Endothelial cell of umbilical vein (primary cell): ENCODE measurements around the gene MLYCD. TPM values are rescaled to one million over a fixed set of nuclear protein-coding genes. Genes with fewer than 3 reads are reported as not detected.

Source experiments
- BruUV-seq: library from RNA; stranded (reverse); fragments of 400-500 nt; replicated peaks from 2 replicates; lab custom pipeline; 2021; lab: Mats Ljungman, UMichigan
- CTCF ChIA-PET: fragments of 300-600, 350-600 bp; sonication (Branson Sonifier 250); formaldehyde crosslinking; loops from one replicate; lab custom pipeline; 2021; ENCODE audit warnings: antibody characterized with exemption, inconsistent platforms; lab: Charles Lee
- POLR2A ChIA-PET: fragments of 300-600, 350-600 bp; sonication (Branson Sonifier 250); formaldehyde crosslinking; loops from one replicate; lab custom pipeline; 2021; ENCODE audit warnings: antibody characterized with exemption, inconsistent platforms; lab: Charles Lee
- DNase-seq: peaks from one replicate; pipeline ENCODE4 v3.0.0-alpha.2; 2011; ENCODE audit warnings: low read depth, low spot score
- FAIRE-seq: peaks from 2 replicates; lab custom pipeline; 2011; peaks lifted over from hg19 to GRCh38; lab: Jason Lieb, UNC
- H2AFZ ChIP-seq: 2 replicates; pipeline ENCODE4 v1.6.0; 2012; ENCODE audit warnings: low read depth, low read length, control low read depth, inconsistent platforms
- H3K27ac ChIP-seq: 2 replicates; pipeline ENCODE4 v1.5.1; 2011; ENCODE audit warnings: low read depth, mild to moderate bottlenecking, control low read depth, low read length, moderate library complexity; ENCODE audit not compliant: insufficient read depth
- H3K27me3 ChIP-seq, 2 experiments: 2 replicates each; pipeline versions ENCODE4 v1.6.0 to v1.6.1; 2011; ENCODE audit warnings: low read length in 2 of 2, mixed read lengths in 1 of 2; ENCODE audit not compliant: control insufficient read depth in 2 of 2, insufficient read depth in 2 of 2
- H3K36me3 ChIP-seq, 2 experiments: 2 replicates in 1 of 2; 3 replicates in 1 of 2; pipeline ENCODE4 v1.5.1; 2011; ENCODE audit warnings: low read length in 2 of 2, mild to moderate bottlenecking in 1 of 2, moderate library complexity in 1 of 2; ENCODE audit not compliant: control insufficient read depth in 2 of 2, insufficient read depth in 2 of 2; ENCODE audit errors: extremely low read depth in 1 of 2
- H3K4me1 ChIP-seq: 3 replicates; pipeline ENCODE4 v1.5.1; 2011; ENCODE audit warnings: mild to moderate bottlenecking, low read length; ENCODE audit not compliant: control insufficient read depth, insufficient read depth; ENCODE audit errors: extremely low read depth
- H3K4me2 ChIP-seq: 2 replicates; pipeline ENCODE4 v1.6.1; 2011; ENCODE audit warnings: low read length, control low read depth, mixed read lengths; ENCODE audit not compliant: insufficient read depth
- H3K4me3 ChIP-seq, 3 experiments: fragments of 200-600 bp in 1 of 3; sonication (generic), shearing (Covaris generic) in 1 of 3; replicated peaks in 1 of 3; 2 replicates each; pipeline ENCODE4 v1.5.1; 2011 to 2016; ENCODE audit warnings: control low read depth in 3 of 3, low read length in 3 of 3, mild to moderate bottlenecking in 2 of 3, inconsistent platforms in 1 of 3, low read depth in 1 of 3, moderate library complexity in 1 of 3; ENCODE audit not compliant: insufficient read depth in 1 of 3
- H3K79me2 ChIP-seq: 2 replicates; pipeline ENCODE4 v1.6.0; 2012; ENCODE audit warnings: low read length, inconsistent platforms; ENCODE audit not compliant: control insufficient read depth, insufficient read depth
- H3K9ac ChIP-seq: replicated peaks from 2 replicates; pipeline ENCODE3; 2011; ENCODE audit warnings: low read length, control low read depth; ENCODE audit not compliant: insufficient read depth; ENCODE audit errors: extremely low read depth
- H3K9me1 ChIP-seq: replicated peaks from 3 replicates; pipeline ENCODE4 v1.6.0; 2011; ENCODE audit warnings: mild to moderate bottlenecking, low read length; ENCODE audit not compliant: control insufficient read depth, insufficient read depth; ENCODE audit errors: extremely low read depth
- H3K9me3 ChIP-seq: replicated peaks from 2 replicates; pipeline ENCODE4 v1.5.1; 2012; ENCODE audit warnings: low read length, inconsistent platforms; ENCODE audit not compliant: control insufficient read depth, insufficient read depth
- H4K20me1 ChIP-seq: replicated peaks from 2 replicates; pipeline ENCODE3; 2011; ENCODE audit warnings: mild to moderate bottlenecking, low read length; ENCODE audit not compliant: control insufficient read depth, insufficient read depth; ENCODE audit errors: extremely low read depth
- CTCF ChIP-seq, 2 donors: IDR thresholded peaks; 1 replicate in 1 of 2; 2 replicates in 1 of 2; pipeline ENCODE4 v1.5.1; 2011; ENCODE audit warnings: low read length in 2 of 2, mild to moderate bottlenecking in 2 of 2, moderate library complexity in 2 of 2, control low read depth in 1 of 2, inconsistent platforms in 1 of 2, low read depth in 1 of 2; ENCODE audit not compliant: insufficient read depth in 1 of 2; ENCODE audit errors: extremely low read depth in 1 of 2
- EZH2 ChIP-seq: IDR thresholded peaks from 2 replicates; pipeline ENCODE4 v1.6.1; 2012; ENCODE audit warnings: borderline replicate concordance, low read depth, mild to moderate bottlenecking, moderate library complexity, low read length, inconsistent platforms; ENCODE audit not compliant: severe bottlenecking
- FOS ChIP-seq: IDR thresholded peaks from 2 replicates; pipeline ENCODE4 v1.6.1; 2011; ENCODE audit warnings: mild to moderate bottlenecking, low read length, moderate library complexity, borderline replicate concordance; ENCODE audit not compliant: insufficient read depth
- GATA2 ChIP-seq: IDR thresholded peaks from 2 replicates; pipeline ENCODE4 v1.7.0; 2011; ENCODE audit warnings: low read depth, mild to moderate bottlenecking, moderate library complexity, mixed read lengths, low read length; ENCODE audit not compliant: insufficient read length, insufficient read depth
- JUN ChIP-seq: IDR thresholded peaks from 2 replicates; pipeline ENCODE4 v1.6.1; 2011; ENCODE audit warnings: borderline replicate concordance, low read depth; ENCODE audit not compliant: insufficient read length, insufficient read depth
- MAX ChIP-seq: IDR thresholded peaks from 2 replicates; pipeline ENCODE4 v1.6.1; 2011; ENCODE audit not compliant: insufficient read depth, insufficient read length
- MYC ChIP-seq: IDR thresholded peaks from one replicate; pipeline ENCODE4 v1.6.1; 2011; ENCODE audit warnings: mild to moderate bottlenecking, low read depth, low read length
- POLR2A ChIP-seq: IDR thresholded peaks from 2 replicates; pipeline ENCODE4 v1.6.1; 2012; ENCODE audit warnings: low read depth, mild to moderate bottlenecking, control low read depth, low read length
- POLR2AphosphoS5 ChIP-seq: IDR thresholded peaks from 2 replicates; pipeline ENCODE4 v1.6.1; 2012; ENCODE audit warnings: low read depth, mild to moderate bottlenecking, control low read depth, low read length, moderate library complexity; ENCODE audit not compliant: insufficient read depth
- dilution Hi-C: fragments of 300-500 bp; cut with MboI; formaldehyde crosslinking; loops from one replicate; pipeline ENCODE4 v1.15.0; 2019; ENCODE audit warnings: low sequenced_read_pairs; ENCODE audit not compliant: extremely low pct_ligation_motif_present
- intact Hi-C: fragments of 100-400 bp; cut with micrococcal nuclease; formaldehyde crosslinking; loops from one replicate; pipeline ENCODE4 v1.10.0; 2022
- polyA plus RNA-seq, 4 experiments: library from polyadenylated mRNA; depleted of rRNA in 3 of 4; stranded (reverse) in 3 of 4; unstranded in 1 of 4; fragments of >200 nt; gene quantifications; 2 replicates each; pipeline versions ENCODE4 v1.2.1 to v1.2.3, GENCODE V29; 2011 to 2012; ENCODE audit warnings: missing spikeins in 1 of 4
- total RNA-seq: library from RNA; stranded (reverse); gene quantifications from 2 replicates; pipeline ENCODE4 v1.2.3, GENCODE V29; 2021

The MLYCD gene
- total and polyA plus RNA-seq, 2 donors (not counting 3 experiments of a cell fraction or from before 2014, with no cell fraction given) = 2.0 to 3.4 TPM

- H3K27me3 ChIP-seq = no peaks in the 10 kb centered on the region
- no peaks in the 10 kb centered on the region for H3K4me1 ChIP-seq
- FAIRE-seq = no peak
- H3K9me1 ChIP-seq = no peaks in the 10 kb centered on the region
- TF ChIP-seq GATA2 (no peak), FOS (no peak), MYC (no peak), POLR2AphosphoS5 (no peak), POLR2A (no peak), CTCF (IDR thresholded peaks at IDR 0.05; ENCODE audit: extremely low read depth in 1 of 2, insufficient read depth in 1 of 2, low read depth in 1 of 2, low read length in 2 of 2) (no peak), MAX (no peak), EZH2 (no peak), JUN (no peak)
- CTCF ChIA-PET = no interaction called here
- DNase-seq = no peak
- no peak overlapping the region for H3K4me2 ChIP-seq
- H3K27ac ChIP-seq = no peak overlapping the region
- POLR2A ChIA-PET = no interaction called here
- H2AFZ ChIP-seq = no peak overlapping the region
- peaks cover 0 to 14% of the 10 kb centered on the region in 2 experiments for H3K36me3 ChIP-seq
- no TSS peak for BruUV-seq
- no peaks in the 10 kb centered on the region for H3K9me3 ChIP-seq
- intact Hi-C loops (no loop called here), dilution Hi-C loops (no loop called here)
- H4K20me1 ChIP-seq = no peaks in the 10 kb centered on the region
- no peak overlapping the region for H3K4me3 ChIP-seq
- no peak overlapping the region for H3K9ac ChIP-seq
- H3K79me2 ChIP-seq = no peaks in the 10 kb centered on the region
These were observed 8.8 kb downstream of the MLYCD start for GRCh38 chr16:83907631-83908250.
